Subcutaneous adipose tissue (tissue), 4 donors: ENCODE results near the gene APLP2. TPM values are rescaled to one million over a fixed set of nuclear protein-coding genes. Genes with fewer than 3 reads are reported as not detected.

Source experiments
- total RNA-seq, 4 donors: library from RNA; depleted of rRNA; stranded (reverse); fragments of >200 nt; gene quantifications; one replicate each; pipeline ENCODE4 v1.1.0, GENCODE V29; 2016
- TF ChIP-seq, protein P1 (sequence below): fragments of 450-650 bp; IDR thresholded peaks from one replicate; pipeline ENCODE4 v1.5.1; 2016; ENCODE audit warnings: low read depth, mild to moderate bottlenecking, control low read depth, antibody characterized with exemption, moderate library complexity

The APLP2 gene
- total RNA-seq, 4 donors from 2014 or later, result 292 to 926 (median 434) TPM

DNA sequence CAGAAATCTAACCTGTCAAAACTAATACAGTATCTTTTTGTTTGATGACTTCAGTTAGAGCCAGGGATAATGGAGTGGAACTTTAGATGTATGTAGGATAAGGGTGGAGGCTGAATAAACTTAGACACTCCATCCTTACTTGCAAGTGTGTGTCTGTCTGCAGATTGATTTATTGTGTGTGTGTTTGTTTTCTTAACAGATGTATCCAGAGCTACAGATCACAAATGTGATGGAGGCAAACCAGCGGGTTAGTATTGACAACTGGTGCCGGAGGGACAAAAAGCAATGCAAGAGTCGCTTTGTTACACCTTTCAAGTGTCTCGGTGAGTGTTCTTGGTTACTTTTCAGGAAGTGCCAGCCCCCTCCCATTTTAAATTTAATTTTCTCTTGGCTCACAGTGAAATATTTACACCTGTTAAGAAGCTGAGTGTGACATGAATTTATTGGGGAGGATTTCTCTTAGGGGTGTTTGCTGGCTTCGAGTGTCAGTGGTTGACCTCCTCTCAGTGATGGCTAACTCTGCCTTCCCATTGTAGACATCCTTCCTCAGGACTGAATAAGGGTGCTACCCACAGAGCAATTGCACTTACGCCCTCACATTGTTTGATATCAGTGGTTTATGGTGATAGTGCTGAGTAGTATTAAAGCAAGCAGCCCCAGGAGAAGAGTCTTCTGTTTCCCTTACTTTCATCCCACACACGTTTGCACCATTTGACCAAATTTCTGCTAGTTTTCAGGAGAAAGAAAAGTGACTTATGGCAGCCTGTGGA is 40.8 kb downstream of the APLP2 start:
- TF ChIP-seq, protein P1, sequence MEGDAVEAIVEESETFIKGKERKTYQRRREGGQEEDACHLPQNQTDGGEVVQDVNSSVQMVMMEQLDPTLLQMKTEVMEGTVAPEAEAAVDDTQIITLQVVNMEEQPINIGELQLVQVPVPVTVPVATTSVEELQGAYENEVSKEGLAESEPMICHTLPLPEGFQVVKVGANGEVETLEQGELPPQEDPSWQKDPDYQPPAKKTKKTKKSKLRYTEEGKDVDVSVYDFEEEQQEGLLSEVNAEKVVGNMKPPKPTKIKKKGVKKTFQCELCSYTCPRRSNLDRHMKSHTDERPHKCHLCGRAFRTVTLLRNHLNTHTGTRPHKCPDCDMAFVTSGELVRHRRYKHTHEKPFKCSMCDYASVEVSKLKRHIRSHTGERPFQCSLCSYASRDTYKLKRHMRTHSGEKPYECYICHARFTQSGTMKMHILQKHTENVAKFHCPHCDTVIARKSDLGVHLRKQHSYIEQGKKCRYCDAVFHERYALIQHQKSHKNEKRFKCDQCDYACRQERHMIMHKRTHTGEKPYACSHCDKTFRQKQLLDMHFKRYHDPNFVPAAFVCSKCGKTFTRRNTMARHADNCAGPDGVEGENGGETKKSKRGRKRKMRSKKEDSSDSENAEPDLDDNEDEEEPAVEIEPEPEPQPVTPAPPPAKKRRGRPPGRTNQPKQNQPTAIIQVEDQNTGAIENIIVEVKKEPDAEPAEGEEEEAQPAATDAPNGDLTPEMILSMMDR, result no peak

DNA sequence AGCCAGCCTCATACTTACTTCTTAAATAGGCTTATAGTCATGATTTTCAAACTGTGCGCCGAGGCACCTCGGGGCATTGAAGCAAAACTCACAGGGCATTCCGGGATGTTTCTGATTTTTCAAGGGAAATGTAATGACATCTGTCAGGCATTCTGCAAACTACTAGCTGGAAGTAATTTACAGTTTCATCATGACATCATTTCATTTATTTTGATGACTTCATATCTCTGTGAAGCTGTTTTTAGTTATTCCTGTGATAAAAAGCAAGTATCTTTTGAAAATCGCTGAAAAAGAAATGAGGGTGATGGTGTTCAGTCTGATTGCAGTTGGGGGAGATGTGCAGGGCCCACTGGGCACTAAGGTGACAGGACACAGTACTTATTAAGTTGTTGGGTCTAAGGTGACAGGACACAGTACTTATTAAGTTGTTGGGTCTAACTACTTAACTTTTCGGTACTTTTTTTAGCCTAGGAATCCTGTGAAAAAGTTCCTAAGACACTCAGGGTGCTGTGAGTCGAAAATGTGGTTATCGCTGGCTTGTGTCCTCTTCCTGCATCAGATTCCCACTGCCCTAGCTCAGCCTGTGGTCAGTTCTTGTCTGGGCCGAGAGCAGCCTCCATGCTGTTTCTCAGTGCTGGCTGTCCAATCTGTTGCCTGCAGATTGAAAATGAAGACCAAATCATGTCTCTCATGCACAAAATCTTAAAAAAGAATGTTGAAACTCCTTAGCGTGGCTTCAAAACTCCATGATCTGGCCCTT is 42.6 kb downstream of the APLP2 start:
- TF ChIP-seq, protein P1, result no peak

DNA sequence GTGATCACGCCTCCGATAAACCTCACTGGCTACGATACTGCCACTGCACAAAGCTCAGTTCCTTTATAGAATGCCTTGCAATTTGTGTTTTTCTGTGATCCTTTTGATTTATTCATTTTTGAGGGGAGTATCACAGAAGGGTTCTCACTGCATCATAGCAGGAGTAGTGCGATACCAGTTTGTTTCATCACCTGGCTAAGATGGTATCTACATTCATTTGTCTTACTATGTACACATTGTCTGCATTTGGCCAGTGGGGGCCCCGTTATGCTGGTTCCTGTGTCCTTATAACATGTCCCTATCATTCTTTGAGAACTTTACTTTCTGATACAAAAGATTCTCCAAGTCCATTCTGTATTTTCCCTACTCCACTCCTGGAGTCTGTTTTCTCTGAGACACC is 44.6 kb downstream of the APLP2 start:
- TF ChIP-seq, protein P1, result no peak

DNA sequence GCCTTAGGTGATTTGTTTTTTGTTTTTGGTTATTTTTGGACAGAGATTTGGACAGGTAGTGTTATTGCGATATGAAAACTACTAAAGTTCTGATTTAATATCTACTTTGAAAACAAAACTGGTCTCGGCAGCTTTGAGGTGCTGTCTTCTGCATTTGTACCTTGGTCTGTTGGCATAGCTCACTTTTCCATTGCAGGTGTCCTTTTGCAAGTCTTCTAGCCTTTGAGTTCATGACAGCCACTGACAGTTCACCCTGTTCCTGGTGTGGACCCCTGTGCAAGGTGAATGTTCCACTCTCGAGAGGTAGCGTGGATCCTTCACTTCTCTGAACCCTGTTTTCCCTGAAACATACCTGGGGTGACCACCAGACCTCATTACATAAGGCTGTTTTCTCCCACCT is 45.0 kb downstream of the APLP2 start:
- TF ChIP-seq, protein P1, result no peak

DNA sequence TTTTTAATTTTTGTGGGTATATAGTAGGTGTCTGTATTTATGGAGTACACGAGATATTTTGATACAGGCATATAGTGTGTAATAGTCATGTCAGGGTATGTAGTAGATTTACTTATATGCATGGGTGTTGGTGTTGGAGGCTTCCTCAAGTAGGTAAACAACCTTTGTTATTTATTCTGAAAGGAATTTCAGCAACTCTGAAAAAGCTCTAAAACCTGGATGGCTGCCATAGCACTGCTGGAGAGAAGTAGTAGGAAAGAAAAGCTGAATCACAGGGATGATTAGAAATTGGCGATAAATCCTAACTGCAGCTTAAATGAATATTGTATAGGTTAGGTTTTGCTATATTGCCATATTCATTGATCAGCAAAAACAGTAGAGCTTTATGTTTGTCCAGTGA is 45.5 kb downstream of the APLP2 start:
- TF ChIP-seq, protein P1, result no peak

DNA sequence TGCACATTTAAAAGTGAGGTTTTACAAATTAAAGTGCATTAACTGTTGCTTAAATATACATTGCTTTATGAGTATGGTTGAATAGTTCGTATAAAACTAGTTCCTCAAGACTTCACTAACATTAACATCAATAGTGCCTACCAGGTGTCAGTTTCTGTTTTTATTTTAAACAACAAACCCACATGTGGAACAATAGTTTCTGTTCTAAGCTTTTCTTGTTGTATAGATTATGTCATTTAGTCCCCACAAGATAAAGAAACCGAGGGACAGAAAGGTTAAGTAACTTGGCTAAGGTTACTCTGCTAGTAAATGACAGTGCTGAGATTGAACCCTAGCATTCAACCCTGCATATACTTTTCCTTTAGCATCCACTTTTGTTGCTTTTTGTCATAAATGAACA is 48.5 kb downstream of the APLP2 start:
- TF ChIP-seq, protein P1, result no peak

DNA sequence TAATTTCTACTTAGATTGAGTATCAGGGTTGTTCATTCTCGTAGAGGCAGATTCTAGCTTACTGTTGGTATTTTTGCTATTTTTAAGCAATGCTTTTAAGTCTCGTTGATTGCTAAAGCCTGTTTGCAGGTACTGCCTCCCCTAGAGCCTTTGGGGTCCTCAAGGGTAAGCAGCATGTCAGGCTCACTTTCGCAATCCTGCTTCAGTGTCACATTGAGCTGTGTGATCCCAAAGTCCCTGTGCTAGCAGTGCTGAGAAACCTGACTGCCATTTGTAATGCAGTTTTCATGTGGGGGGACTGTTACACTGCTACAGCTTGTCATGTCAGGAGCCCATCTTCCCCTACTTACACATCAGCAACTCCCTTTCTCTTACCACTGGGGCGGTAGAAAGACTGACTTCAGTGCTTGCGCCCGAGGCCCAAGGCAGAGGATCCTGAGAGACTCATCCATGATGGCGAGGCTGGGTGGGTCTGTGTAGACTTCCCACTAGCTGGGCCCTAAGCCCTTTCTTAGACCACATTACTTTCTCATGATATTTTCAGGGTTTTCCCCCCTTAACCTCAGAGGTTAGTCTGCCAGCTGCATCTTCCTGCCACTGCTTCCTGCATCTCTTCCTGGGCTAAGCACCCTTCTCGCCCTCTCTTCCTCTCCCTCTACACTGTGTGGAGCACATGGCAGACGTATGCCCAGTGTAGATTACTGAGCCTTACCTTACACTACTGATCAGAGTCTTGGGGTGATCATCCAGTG is 49.1 kb downstream of the APLP2 start:
- TF ChIP-seq, protein P1, result no peak
